GM18526 (cell line): ENCODE results near the gene TPX2.

ENCODE experiments used
- POLR2A ChIP-seq: IDR thresholded peaks from 3 replicates; pipeline ENCODE4 v1.6.1; 2011; ENCODE audit not compliant: insufficient read length; ENCODE audit errors: extremely low read depth

TPX2 gene

DNA sequence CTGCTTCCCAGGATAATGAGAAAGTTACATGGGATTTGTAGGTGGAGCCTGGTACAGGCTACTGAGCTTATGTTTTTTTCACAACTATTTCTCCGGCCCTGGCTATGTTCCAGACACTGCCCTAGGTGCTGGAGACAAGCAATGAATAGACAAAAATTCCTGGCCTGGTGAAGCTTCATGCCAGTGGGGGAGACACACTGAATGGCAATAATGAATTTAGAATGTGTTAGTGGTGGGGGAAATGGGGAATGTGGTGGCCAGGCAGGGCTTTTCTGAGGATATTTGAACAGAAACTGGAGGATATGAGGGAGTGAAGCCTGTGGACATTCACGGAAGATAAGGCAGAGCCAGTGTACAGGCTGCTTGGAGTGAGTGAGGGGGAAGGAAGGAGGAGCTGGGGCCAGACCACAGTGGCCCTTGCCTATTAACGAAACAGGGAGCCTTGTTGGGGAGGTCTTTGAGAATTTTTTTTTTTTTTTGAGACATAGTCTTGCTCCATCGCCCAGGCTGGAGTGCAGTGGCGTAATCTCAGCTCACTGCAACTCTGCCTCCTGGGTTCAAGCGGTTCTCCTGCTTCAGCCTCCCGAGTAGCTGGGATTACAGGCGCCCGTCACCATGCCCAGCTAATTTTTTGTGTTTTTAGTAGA is 99.7 kb downstream of the TPX2 start:
- no peak for TF ChIP-seq POLR2A

DNA sequence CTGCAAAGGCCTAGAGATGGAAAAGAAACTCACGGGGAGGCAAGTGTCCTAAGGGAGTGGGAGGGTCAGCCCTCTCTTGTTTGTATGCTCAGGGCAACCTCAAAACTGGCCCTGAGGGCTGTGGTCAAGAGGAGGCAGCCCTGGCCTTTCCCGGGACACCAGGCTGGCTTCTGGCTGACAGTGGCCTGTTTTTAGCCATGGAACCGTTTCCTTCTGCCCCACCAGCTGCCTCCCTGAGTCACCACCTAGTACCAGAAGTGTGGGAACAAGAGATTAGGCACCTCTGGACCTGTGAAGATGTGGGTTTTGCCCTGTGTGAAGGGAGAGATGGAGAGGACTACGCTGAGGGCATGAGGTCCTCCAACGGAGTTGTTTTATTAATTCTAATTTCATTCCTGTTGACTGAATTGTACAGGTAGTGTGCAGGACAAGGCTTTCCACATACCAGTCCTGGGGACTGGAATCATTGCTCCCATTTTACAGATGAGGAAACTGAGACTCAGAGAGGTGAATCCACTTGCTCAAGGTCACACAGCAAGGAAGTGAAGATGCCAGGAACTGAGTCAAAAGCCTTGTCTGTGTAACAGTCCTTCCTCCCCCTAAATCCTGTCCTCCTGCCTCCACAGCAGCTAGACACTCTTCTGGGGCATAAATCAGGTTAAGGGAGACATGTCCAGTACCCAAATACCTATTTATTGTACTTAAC is 100.8 kb downstream of the TPX2 start:
- no peak for TF ChIP-seq POLR2A

DNA sequence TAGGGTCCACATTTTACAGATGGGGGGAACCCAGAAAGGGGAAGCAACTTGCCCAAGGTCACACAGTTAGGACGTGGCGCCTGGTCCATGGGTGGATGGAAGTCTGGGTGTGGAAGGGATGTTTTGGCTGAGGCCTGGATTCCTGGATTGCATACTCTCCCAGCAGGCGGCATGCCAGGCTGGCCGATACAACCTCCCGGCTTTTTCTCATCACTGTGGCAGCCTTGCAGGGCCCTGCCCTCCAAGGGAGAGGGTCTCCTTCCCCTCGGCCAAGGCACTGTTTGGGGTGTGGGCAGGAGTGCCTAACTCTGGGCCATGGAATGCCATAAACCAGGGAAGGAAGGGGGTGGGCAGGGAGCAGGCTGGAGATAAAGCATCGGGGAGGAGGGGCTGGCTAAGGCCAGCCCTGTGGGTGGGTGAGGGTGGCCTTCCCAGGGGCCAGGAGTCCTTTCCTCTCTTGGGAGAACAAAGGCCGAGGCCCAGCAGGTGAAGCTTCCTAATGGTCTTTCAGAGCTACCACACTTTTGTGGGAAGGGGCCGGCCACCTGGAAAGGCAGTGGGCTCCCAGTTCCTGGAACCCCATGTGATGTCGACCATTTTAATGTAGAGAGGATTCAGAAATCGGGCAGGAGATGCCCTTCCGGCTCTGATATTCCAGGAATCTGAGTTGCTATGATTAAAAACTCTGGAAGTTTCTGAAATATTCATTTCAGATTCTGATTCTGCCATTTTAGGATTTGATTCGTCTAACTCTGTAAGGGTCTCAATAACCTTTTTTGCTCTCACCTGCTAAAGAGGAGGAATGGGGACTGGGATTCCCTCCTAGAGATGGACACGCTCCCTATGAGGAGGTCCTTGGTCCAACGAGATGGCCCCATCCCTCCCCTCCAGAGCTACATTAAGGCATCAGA is 102.1 kb downstream of the TPX2 start:
- no peak for TF ChIP-seq POLR2A

DNA sequence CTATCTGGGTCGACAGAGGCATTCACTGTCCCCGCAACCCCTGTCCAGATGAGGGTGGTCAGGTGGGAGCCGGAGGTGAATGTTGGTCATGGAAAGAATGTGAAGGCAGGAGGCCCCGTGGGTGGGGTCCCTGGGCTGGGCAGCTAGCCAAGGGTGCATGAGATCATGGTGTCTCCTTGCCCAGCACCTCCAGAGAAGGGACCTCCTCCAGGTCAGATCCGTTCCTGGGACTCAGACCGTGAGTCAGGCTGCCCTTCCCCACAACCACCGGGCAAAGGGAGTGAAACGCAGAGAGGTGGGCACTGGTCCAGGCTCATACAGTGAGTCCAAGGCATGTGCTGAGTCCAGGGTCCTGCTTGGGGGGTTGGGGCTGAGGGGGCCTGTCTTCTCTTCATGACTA is 102.8 kb downstream of the TPX2 start:
- TF ChIP-seq POLR2A: no peak

DNA sequence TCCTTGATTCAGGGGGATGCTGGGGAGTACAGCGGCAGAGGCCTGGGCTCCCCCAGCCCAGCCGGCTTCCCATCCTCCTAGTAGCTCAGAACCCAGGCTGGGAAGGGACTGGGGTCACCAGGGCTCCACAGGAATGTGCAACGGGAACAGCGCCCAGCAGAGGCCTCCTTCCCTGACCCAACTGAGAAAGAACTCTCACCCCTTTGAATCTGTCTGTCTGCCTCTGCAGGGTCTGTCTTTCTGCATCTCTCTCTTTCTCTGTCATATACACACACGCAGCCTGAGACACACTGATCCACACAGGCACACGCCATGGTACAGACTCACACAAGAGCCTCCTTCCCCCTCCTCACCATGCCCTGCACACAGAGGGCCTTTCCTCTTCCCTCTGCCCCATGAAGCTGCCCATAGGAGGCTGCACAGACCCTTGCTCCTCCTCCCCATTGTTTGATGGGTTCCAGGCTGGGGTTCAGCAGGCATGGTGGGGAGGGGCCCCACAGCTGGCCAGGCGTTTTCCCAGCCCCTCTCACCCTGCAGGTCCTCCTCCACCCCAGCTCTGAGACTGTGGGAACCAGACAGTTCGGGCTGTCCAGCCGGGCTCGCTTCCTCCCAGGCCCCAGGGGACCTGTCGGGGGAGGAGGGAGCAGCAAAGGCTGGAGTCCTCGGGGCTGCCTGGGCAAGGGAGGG is 103.5 kb downstream of the TPX2 start:
- no peak for TF ChIP-seq POLR2A

DNA sequence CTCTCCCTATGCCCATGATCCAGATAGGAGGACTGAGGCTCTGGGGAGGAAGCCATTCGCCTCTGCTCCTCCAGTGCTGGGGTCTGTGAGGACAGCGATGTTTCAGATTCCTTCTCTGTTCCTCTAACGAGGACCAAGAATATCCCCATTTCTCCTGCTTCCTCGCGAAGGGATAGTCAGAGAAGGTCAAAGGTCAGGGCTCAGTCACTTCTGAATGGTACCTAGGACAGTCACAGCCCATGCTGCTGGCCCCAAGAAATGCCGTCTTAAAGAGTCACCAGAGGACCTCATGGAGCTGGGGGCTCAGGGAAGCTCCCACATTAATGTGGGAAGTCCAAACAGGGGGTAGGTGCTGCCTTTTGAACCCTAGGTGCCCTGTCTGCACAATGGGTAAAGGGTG is 104.2 kb downstream of the TPX2 start:
- TF ChIP-seq POLR2A: no peak

DNA sequence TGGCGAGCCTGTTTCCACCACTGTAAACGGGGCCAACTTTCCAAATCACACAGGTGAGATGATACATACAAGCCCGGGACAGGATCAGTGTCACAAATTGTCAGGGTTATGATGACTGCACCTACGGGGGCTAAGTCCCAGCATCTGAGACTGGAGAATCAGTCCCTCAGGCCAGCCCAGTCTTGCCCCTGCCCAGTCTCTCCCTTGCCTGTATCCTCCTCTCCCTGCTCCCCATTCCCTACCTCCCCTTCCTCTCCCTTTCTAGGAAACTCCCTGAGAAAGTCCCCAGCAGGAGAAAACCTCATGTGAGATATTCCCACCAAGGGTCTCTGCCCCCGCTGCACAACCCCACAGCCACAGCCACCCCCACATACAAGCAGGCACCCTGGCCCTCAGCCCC is 104.8 kb downstream of the TPX2 start:
- no peak for TF ChIP-seq POLR2A

DNA sequence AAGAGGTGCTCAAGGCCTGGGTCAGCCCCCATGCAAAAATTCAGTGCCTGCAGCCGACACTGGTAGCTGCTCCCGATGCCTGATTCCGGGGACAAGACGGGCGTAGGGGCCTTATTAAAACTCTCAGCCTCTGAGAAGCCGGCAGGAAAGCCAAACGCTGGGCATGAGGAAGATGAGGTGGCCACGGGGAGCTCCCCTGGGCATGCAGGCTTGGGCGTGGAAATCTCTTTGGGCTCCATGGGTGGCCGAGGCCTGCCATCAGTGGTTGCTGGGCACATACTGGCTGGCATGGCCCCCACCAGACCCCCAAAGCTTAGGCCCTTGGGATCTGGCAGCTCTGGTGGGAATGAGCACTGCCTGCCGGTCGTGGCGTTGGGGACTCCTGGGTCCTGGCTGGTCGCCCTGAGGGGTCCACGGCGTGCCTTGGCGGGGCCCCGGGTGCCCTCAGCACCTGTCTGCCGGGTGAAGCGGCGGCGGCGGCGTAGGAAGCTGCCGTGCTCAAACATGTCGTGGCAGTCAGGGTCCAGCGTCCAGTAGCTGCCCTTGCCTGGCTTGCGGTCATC is 105.7 kb downstream of the TPX2 start:
- TF ChIP-seq POLR2A: no peak

DNA sequence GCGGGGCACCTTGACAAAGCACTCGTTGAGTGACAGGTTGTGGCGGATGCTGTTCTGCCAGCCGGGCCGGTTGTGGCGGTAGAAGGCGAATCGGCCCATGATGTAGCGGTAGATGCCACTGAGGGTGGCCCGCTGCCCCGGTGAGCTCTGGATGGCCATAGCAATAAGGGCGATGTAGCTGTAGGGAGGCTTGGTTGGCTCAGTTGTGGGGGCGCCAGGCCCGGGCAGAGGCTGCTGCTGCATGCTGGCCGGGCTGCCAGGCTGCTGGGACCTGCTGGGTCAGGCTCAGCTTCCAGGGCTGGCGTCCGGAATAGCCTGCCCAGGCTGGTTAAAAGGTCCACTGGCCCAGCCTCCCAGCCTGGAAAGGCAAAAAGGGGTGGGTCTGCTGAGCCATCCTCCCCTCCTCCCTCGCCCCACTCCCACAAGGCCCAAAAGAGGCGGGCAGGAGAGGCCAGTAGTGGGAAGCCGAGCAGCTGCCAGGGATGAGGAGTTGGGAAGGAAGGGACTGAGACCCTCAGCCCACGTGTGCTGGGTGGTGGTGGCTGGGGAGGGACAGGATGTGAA is 106.3 kb downstream of the TPX2 start, which contains the start of gene FOXS1:
Gene FOXS1 (minus strand): TSS at position 305 of the 564 bp plus-strand sequence. CDS start 62 bp downstream, at position 243.
- no peak for TF ChIP-seq POLR2A

DNA sequence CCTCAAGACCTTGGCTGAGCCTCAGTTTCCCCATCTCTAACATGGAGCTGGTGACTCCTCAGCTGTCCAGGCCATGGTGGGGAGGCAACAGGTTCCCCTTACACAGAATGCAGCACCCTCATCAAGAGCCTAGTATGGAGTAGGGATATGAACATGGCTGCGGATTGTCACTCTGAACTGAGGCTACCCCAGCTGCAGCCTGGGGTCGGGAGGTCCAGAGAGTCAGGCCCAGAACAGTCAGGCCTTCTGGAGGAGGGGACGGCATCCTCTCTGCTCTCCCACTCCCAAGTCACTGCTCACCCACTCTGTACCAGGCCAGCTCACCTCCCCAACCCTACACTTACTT is 107.7 kb downstream of the TPX2 start:
- TF ChIP-seq POLR2A: no peak

DNA sequence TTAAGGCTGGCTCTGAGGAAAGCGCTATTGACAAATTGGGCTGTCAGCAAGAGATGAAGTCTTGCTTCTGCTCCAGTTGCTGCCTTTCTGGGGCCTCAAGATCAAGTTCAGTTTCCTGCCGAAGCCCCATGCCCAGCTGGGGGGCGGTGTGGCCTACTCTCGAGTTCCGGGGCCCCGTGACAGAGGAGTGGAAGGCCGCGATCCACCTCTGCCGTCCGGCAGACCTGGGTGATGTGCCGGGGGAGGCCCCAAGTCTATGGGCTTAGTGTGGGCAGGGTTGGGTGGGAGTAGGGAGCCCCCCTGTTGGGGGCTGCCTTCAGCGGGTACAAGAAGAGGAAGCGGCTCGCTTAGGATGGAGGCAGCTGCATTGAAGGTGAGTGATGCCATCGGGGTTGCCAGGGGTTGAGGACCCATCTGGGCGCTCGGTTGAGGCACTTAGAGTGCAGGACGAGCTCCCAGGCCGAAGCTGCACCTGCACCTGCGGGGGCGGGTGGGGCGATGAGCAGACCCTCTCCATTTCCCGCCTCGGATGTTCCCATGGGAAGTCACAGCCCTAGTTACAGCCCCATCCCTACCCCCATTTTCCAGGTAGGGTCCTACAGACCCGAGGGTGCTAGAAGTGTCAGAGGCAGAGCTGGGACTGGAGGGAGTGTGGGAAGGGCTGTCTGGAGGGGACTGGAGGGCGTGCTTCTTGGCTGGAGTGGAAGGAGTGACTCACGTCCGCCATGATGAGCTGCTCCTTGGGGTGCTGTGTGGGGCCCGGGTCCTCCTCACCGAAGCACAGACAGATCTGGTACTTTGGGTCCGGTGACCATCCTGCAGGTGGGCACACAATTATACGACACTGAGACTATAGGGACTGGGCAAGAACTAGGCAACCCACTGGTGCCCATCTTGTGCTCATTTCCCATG is 109.3 kb downstream of the TPX2 start:
- no peak for TF ChIP-seq POLR2A

DNA sequence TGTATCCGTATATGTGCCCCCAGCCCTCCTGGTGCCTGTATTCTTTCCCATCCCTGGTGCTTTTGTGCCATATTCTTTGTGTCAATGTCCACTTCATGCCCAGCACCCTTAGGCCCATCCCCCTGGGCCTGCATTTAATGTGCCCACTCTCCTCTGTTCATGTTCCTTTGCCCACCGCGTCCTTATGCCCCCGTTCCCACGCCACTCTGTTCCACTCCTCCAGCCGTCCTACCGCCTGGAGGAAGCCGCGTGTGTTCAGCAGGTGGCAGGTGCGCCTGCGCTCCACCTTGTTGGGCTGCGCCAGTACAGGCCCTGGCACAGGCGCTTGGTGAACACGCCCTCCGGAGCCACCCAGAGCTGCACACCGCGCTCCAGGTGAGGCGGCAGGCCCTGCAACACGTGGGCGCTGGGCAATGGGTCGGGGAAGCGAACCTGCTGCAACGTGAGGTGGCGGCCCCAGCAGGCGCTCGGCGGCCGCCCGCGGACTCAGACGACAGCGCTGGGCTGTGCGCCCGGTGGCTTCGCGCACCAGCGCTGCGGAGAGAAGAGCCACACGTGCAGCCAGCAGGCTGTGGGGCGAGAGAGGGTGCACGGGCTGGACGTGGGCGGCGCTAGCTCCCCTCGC is 110.3 kb downstream of the TPX2 start:
- TF ChIP-seq POLR2A: no peak
